GM23338 (cell line): ENCODE measurements around the gene CDH23. TPM values are rescaled to one million over a fixed set of nuclear protein-coding genes. Genes with fewer than 3 reads are reported as not detected.

Source experiments
- ATAC-seq: fragments of 200-7000 bp; cut with Tn5 transposase; 3 replicates; pipeline ENCODE4 v1.9.1; 2020
- DNase-seq: peaks from one replicate; pipeline ENCODE4 v3.0.0-alpha.2; 2015; ENCODE audit warnings: low spot score
- H2AFZ ChIP-seq: fragments of 200-600 bp; sonication (generic); 2 replicates; pipeline ENCODE4 v1.8.0; 2016; ENCODE audit warnings: antibody characterized with exemption, mild to moderate bottlenecking, moderate library complexity
- H3F3A ChIP-seq: fragments of 200-600 bp; sonication (generic); replicated peaks from 2 replicates; pipeline ENCODE4 v1.8.0; 2017; ENCODE audit warnings: antibody characterized with exemption, mixed run types, low read depth
- H3K27ac ChIP-seq: fragments of 200-600 bp; sonication (generic); 2 replicates; pipeline ENCODE4 v1.6.1; 2016; ENCODE audit warnings: low read depth
- H3K27me3 ChIP-seq: fragments of 200-600 bp; sonication (generic); 2 replicates; pipeline ENCODE4 v1.8.0; 2016; ENCODE audit warnings: mild to moderate bottlenecking, mixed run types, moderate library complexity; ENCODE audit not compliant: insufficient read depth
- H3K36me3 ChIP-seq: fragments of 200-600 bp; sonication (generic); 2 replicates; pipeline ENCODE4 v1.8.0; 2016; ENCODE audit warnings: mild to moderate bottlenecking; ENCODE audit not compliant: insufficient read depth
- H3K4me1 ChIP-seq: fragments of 200-600 bp; sonication (generic); 2 replicates; pipeline ENCODE4 v1.8.0; 2016; ENCODE audit warnings: mild to moderate bottlenecking, moderate library complexity; ENCODE audit not compliant: insufficient read depth
- H3K4me2 ChIP-seq: fragments of 200-600 bp; sonication (generic); 2 replicates; pipeline ENCODE4 v1.7.1; 2017; ENCODE audit warnings: mixed run types
- H3K4me3 ChIP-seq: fragments of 200-600 bp; sonication (generic); 2 replicates; pipeline ENCODE4 v1.6.1; 2016; ENCODE audit warnings: mixed run types
- H3K79me2 ChIP-seq: fragments of 200-600 bp; sonication (generic); replicated peaks from 2 replicates; pipeline ENCODE4 v1.8.0; 2017; ENCODE audit warnings: mild to moderate bottlenecking; ENCODE audit not compliant: insufficient read depth
- H3K9me2 ChIP-seq: fragments of 200-600 bp; sonication (generic); 2 replicates; pipeline ENCODE4 v1.8.0; 2017; ENCODE audit not compliant: insufficient read depth
- H4K20me1 ChIP-seq: fragments of 200-600 bp; sonication (generic); replicated peaks from 2 replicates; pipeline ENCODE4 v1.8.0; 2017; ENCODE audit warnings: mild to moderate bottlenecking; ENCODE audit not compliant: insufficient read depth
- H3K27ac Mint-ChIP-seq: 2 replicates; pipeline ENCODE4 v1.8.0; 2020; ENCODE audit warnings: inconsistent platforms, mild to moderate bottlenecking, moderate library complexity, mixed read lengths
- H3K27me3 Mint-ChIP-seq: 3 replicates; pipeline ENCODE4 v1.8.0; 2022; ENCODE audit warnings: low read depth, mild to moderate bottlenecking, moderate library complexity, mixed read lengths, inconsistent platforms; ENCODE audit not compliant: insufficient read depth, poor library complexity
- H3K36me3 Mint-ChIP-seq: 3 replicates; pipeline ENCODE4 v1.8.0; 2021; ENCODE audit warnings: low read depth, mild to moderate bottlenecking, inconsistent platforms, moderate library complexity, mixed read lengths
- H3K4me1 Mint-ChIP-seq: 3 replicates; pipeline ENCODE4 v1.8.0; 2020; ENCODE audit warnings: mild to moderate bottlenecking, inconsistent platforms, mixed read lengths
- H3K4me3 Mint-ChIP-seq: 3 replicates; pipeline ENCODE4 v1.8.0; 2021; ENCODE audit warnings: moderate library complexity, mild to moderate bottlenecking, inconsistent platforms, mixed read lengths
- H3K9me3 Mint-ChIP-seq: 3 replicates; pipeline ENCODE4 v1.8.0; 2020; ENCODE audit warnings: moderate library complexity, mild to moderate bottlenecking, inconsistent platforms, mixed read lengths
- CREB1 ChIP-seq: fragments of 250-450 bp; sonication (Bioruptor Pico); IDR thresholded peaks from 2 replicates; pipeline ENCODE4 v1.5.0; 2020; ENCODE audit warnings: low read depth, mild to moderate bottlenecking, moderate library complexity
- CTCF ChIP-seq, 2 experiments: fragments of 200-600 bp in 1 of 2; sonication (generic) in 1 of 2; conservative IDR thresholded peaks; 2 replicates each; pipeline versions ENCODE4 v1.5.1 to v1.6.1; 2016 to 2017; ENCODE audit warnings: antibody characterized with exemption in 2 of 2, low read depth in 2 of 2, mild to moderate bottlenecking in 2 of 2, moderate library complexity in 1 of 2
- ETS1 ChIP-seq: IDR thresholded peaks from 2 replicates; pipeline ENCODE4 v1.6.1; 2016; ENCODE audit warnings: antibody characterized with exemption
- EZH2phosphoT487 ChIP-seq: fragments of 200-600 bp; sonication (generic); IDR thresholded peaks from one replicate; pipeline ENCODE4 v1.8.1; 2018; ENCODE audit warnings: antibody characterized with exemption; ENCODE audit not compliant: unreplicated experiment
- JUNB ChIP-seq: IDR thresholded peaks from one replicate; pipeline ENCODE4 v1.6.1; 2016; ENCODE audit warnings: antibody characterized with exemption; ENCODE audit not compliant: unreplicated experiment
- POLR2AphosphoS5 ChIP-seq: IDR thresholded peaks from 2 replicates; pipeline ENCODE4 v1.6.1; 2016; ENCODE audit warnings: antibody characterized with exemption, low read depth
- REST ChIP-seq: IDR thresholded peaks from one replicate; pipeline ENCODE4 v1.6.1; 2018; ENCODE audit warnings: antibody characterized with exemption; ENCODE audit not compliant: unreplicated experiment
- STAT1 ChIP-seq: IDR thresholded peaks from one replicate; pipeline ENCODE4 v1.6.1; 2016; ENCODE audit warnings: antibody characterized with exemption; ENCODE audit not compliant: unreplicated experiment
- ZNF331 ChIP-seq: fragments of 250-450 bp; sonication (Bioruptor Pico); IDR thresholded peaks from 2 replicates; pipeline ENCODE4 v1.5.0; 2020; ENCODE audit warnings: low read depth, mild to moderate bottlenecking, moderate library complexity
- ZNF462 ChIP-seq: fragments of 250-450 bp; sonication (Bioruptor Pico); IDR thresholded peaks from 2 replicates; pipeline ENCODE4 v1.5.0; 2020; ENCODE audit warnings: mild to moderate bottlenecking, moderate library complexity
- polyA plus RNA-seq: library from polyadenylated mRNA; unstranded; fragments of >200 nt; fragmentation: Nextera tagmentation; extraction: Ambion mirVana; gene quantifications from 2 replicates; pipeline ENCODE4 v1.2.1, GENCODE V29; 2016
- total RNA-seq: library from RNA; depleted of rRNA; stranded (reverse); fragments of >200 nt; shearing (Covaris generic); gene quantifications from 2 replicates; pipeline ENCODE4 v1.2.3, GENCODE V29; 2014

Gene CDH23
- total and polyA plus RNA-seq, 2 experiments from 2014 or later, result 0.95 to 4.3 TPM

- TF ChIP-seq ZNF462 (CRISPR knock-in tag) (no peak), CREB1 (CRISPR knock-in tag) (no peak)
Observed at GRCh38 chr10:71840177-71840957, 443.6 kb downstream of the CDH23 start (continued).

GRCh38 chr10:71840958-71841335 lies 444.2 kb downstream of the CDH23 start:
- no peak overlapping the region for H3K4me2 ChIP-seq
- peak overlapping the region; percentile 34; the same call in 1 of the 2 replicates for H3K27ac ChIP-seq
- TF ChIP-seq ETS1 (no peak), EZH2phosphoT487 (no peak), JUNB (no peak), POLR2AphosphoS5 (no peak), ZNF331 (CRISPR knock-in tag) (no peak), CREB1 (CRISPR knock-in tag) (no peak), REST (no peak), CTCF (conservative IDR thresholded peaks at IDR 0.05; ENCODE audit: low read depth in 2 of 2) (no peak), STAT1 (no peak)

More at GRCh38 chr10:71840958-71841335, 444.2 kb downstream of the CDH23 start:
- Mint-ChIP-seq H3K4me1 (peaks cover 60% of the 10 kb centered on the region), H3K27me3 (peaks cover 14% of the 10 kb centered on the region), H3K36me3 (no peaks in the 10 kb centered on the region), H3K9me3 (no peaks in the 10 kb centered on the region), H3K27ac (no peak overlapping the region), H3K4me3 (no peak overlapping the region)
- no peaks in the 10 kb centered on the region for H3K36me3 ChIP-seq
- H3F3A ChIP-seq, result no peaks in the 10 kb centered on the region; the same call in 1 of the 2 replicates
- H3K79me2 ChIP-seq, result peaks cover 96% of the 10 kb centered on the region
- H3K9me2 ChIP-seq, result no peaks in the 10 kb centered on the region
- ATAC-seq, result no peak
- no peak overlapping the region for H2AFZ ChIP-seq
- DNase-seq, result no peak
- H3K4me3 ChIP-seq, result no peak overlapping the region
- H4K20me1 ChIP-seq, result peaks cover 88% of the 10 kb centered on the region
- no peaks in the 10 kb centered on the region for H3K27me3 ChIP-seq
- H3K4me1 ChIP-seq, result peaks cover 52% of the 10 kb centered on the region
